ENCODE results near the gene DOCK10. TPM values are rescaled to one million over a fixed set of nuclear protein-coding genes. Genes with fewer than 3 reads are reported as not detected.
A peak's percentile ranks its signal among the peaks of the same experiment; 100 is the strongest.

The DOCK10 gene
- total and polyA plus RNA-seq, 5 donors from 2014 or later: 28.3 to 222 (median 35.1) TPM

DNA sequence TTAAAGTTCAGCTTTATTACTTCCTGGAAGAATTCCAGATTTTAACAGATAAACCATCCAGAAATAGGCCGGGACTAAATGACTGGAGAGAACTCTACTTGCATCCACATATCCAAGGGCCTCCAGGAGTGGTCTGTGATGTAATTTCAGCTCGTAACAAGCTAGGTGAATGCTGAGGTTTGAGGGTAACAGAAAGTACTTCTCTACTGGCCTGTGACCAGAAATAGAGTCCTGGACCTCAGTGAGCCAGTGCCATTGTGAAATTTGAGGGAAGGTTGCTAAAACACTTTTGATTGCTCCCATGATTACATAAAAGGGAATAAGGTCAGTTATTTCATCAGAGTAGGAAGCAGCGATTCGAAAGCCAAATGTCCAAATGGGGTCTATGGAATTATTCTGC, 158.1 kb downstream of the DOCK10 start:
- Mint-ChIP-seq H3K4me3 (no peak overlapping the region), H3K27me3 (no peaks in the 10 kb centered on the region), H3K4me1 (peaks cover 45 to 51% (median 47%) of the 10 kb centered on the region in 4 donors), H3K36me3 (peaks cover 67% of the 10 kb centered on the region), H3K27ac (peak overlapping the region in 1 of 3 donors; percentile 59), H3K9me3 (no peaks in the 10 kb centered on the region)
- Histone ChIP-seq H3K4me1 (ENCODE audit: control insufficient read depth, insufficient read depth, low read length, poor library complexity, severe bottlenecking) (peaks cover 11% of the 10 kb centered on the region), H3K36me3 (ENCODE audit: control insufficient read depth, insufficient read depth, low read length) (peaks cover 84% of the 10 kb centered on the region), H3K27me3 (ENCODE audit: control insufficient read depth, insufficient read depth, low read length) (no peaks in the 10 kb centered on the region), H3K27ac (ENCODE audit: insufficient read depth, low read length, poor library complexity, severe bottlenecking) (no peak overlapping the region), H3K9me3 (ENCODE audit: control insufficient read depth in 2 of 2, low read length in 2 of 2) (no peaks in the 10 kb centered on the region), H3K4me3 (ENCODE audit: low read depth, low read length) (no peak overlapping the region)
- no peak for ATAC-seq (ENCODE audit: low read depth in 2 of 2)
- DNase-seq: no peak

DNA sequence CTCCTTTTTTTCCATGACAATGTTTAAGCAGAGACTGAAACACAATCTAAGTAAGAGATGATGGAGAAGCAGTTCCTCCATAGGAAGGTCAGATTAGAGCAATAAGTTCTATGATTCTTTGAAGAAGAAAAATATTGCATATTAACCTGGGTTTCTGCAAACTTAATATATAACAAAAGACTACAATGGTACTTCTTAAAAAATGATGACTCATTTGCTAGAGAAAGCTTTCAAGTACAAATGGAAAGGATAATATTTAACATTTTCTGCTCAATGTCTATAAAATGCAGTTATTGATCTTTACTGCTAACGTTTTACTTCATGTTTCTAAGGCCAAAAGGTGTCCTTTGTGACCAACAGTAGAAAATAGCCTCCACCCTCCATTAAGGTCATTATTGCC, 158.6 kb downstream of the DOCK10 start:
- no peak overlapping the region for H3K27ac ChIP-seq (ENCODE audit: insufficient read depth, low read length, poor library complexity, severe bottlenecking)
- H3K9me3 ChIP-seq (ENCODE audit: control insufficient read depth in 2 of 2, low read length in 2 of 2): no peaks in the 10 kb centered on the region
- Mint-ChIP-seq H3K36me3 (peaks cover 70% of the 10 kb centered on the region), H3K4me1 (peaks cover 40 to 49% (median 46%) of the 10 kb centered on the region in 4 donors), H3K27ac (peak overlapping the region in 1 of 3 donors; percentile 59), H3K4me3 (no peak overlapping the region), H3K27me3 (no peaks in the 10 kb centered on the region), H3K9me3 (no peaks in the 10 kb centered on the region)
- peaks cover 11% of the 10 kb centered on the region for H3K4me1 ChIP-seq (ENCODE audit: control insufficient read depth, insufficient read depth, low read length, poor library complexity, severe bottlenecking)
- peaks cover 84% of the 10 kb centered on the region for H3K36me3 ChIP-seq (ENCODE audit: control insufficient read depth, insufficient read depth, low read length)
- H3K4me3 ChIP-seq (ENCODE audit: low read depth, low read length): no peak overlapping the region
- H3K27me3 ChIP-seq (ENCODE audit: control insufficient read depth, insufficient read depth, low read length): no peaks in the 10 kb centered on the region
- ATAC-seq (ENCODE audit: low read depth in 2 of 2) (no peak), DNase-seq (no peak)

DNA sequence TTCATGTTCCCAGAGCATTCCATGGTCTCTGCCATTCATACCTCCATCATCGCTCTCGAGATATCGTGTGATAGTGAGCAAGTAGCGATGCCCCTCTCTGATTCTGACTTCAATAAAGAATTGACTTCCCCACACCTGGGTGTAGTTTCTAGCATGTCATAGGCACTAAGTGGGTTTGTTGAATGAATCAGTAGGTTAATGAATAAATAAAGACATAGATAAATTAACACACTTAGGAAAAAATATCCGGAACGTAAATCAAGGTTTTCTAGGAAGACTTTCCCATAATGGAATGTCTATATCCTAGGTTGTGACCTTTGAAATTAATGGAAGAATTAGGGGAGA, 159.1 kb downstream of the DOCK10 start:
- ATAC-seq (ENCODE audit: low read depth in 2 of 2) (no peak), DNase-seq (no peak)
- H3K4me1 ChIP-seq (ENCODE audit: control insufficient read depth, insufficient read depth, low read length, poor library complexity, severe bottlenecking): peaks cover 11% of the 10 kb centered on the region
- H3K9me3 Mint-ChIP-seq: no peaks in the 10 kb centered on the region
- peaks cover 37 to 48% (median 44%) of the 10 kb centered on the region in 4 donors for H3K4me1 Mint-ChIP-seq
- H3K4me3 Mint-ChIP-seq: peak overlapping the region in 1 of 4 donors; percentile 11
- H3K27ac ChIP-seq (ENCODE audit: insufficient read depth, low read length, poor library complexity, severe bottlenecking): no peak overlapping the region
- H3K4me3 ChIP-seq (ENCODE audit: low read depth, low read length): no peak overlapping the region
- peaks cover 70% of the 10 kb centered on the region for H3K36me3 Mint-ChIP-seq
- H3K27ac Mint-ChIP-seq: peak overlapping the region in 2 of 3 donors; percentile 54 to 64
- H3K36me3 ChIP-seq (ENCODE audit: control insufficient read depth, insufficient read depth, low read length): peaks cover 84% of the 10 kb centered on the region
- no peaks in the 10 kb centered on the region for H3K27me3 ChIP-seq (ENCODE audit: control insufficient read depth, insufficient read depth, low read length)
- no peaks in the 10 kb centered on the region for H3K27me3 Mint-ChIP-seq
- H3K9me3 ChIP-seq (ENCODE audit: control insufficient read depth in 2 of 2, low read length in 2 of 2): no peaks in the 10 kb centered on the region

DNA sequence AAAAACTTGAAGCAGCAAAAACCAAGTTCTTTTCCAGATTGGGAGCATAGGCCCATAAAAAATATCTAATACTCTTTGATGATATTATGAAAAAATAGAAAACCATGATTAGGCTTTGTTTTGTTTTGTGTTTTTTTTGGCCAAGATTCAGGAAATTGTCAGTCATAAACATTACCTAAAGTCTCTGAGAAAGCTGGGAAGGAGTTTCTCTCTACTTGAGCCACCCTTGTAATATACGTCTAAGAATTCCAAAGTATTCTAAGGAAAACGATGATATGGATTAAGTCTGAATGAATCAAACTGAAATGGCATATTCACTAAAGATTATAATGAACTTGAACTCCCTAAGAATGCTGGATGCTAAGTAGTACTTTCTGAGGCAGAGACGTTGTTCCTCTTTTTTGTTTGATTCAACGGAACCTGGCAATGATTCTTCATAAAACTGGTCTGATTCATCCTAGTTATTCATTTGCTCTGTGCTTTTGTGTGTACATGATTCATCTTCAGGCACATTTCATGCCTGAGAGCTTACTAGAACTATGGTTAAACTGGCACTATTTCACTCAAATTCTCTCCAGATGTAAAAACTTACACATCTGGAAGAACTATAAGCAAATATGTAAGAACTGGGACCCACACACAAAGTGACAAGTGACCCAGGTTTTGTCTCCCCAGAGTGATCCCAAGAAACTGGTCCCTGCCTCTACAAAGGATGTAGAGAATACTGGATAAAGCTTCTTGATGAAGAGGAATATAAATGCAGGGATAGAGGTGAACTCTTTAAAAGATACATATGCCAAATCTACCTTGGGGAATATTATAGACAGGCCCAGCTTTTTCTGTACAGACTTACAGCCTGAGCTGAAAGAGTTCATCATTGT, 159.7 kb downstream of the DOCK10 start:
- ATAC-seq (ENCODE audit: low read depth in 2 of 2) (peak in 1 of 2 donors; percentile 15), DNase-seq (no peak)
- Histone ChIP-seq H3K4me1 (ENCODE audit: control insufficient read depth, insufficient read depth, low read length, poor library complexity, severe bottlenecking) (peaks cover 11% of the 10 kb centered on the region), H3K27me3 (ENCODE audit: control insufficient read depth, insufficient read depth, low read length) (no peaks in the 10 kb centered on the region), H3K4me3 (ENCODE audit: low read depth, low read length) (no peak overlapping the region), H3K27ac (ENCODE audit: insufficient read depth, low read length, poor library complexity, severe bottlenecking) (peak overlapping the region; percentile 43), H3K9me3 (ENCODE audit: control insufficient read depth in 2 of 2, low read length in 2 of 2) (no peaks in the 10 kb centered on the region), H3K36me3 (ENCODE audit: control insufficient read depth, insufficient read depth, low read length) (peaks cover 87% of the 10 kb centered on the region)
- Mint-ChIP-seq H3K27me3 (no peaks in the 10 kb centered on the region), H3K4me3 (peak overlapping the region in 1 of 4 donors; percentile 11), H3K4me1 (peaks cover 34 to 45% (median 40%) of the 10 kb centered on the region in 4 donors), H3K27ac (peak overlapping the region; percentile 44 to 64 (median 62)), H3K36me3 (peaks cover 73% of the 10 kb centered on the region), H3K9me3 (no peaks in the 10 kb centered on the region)

DNA sequence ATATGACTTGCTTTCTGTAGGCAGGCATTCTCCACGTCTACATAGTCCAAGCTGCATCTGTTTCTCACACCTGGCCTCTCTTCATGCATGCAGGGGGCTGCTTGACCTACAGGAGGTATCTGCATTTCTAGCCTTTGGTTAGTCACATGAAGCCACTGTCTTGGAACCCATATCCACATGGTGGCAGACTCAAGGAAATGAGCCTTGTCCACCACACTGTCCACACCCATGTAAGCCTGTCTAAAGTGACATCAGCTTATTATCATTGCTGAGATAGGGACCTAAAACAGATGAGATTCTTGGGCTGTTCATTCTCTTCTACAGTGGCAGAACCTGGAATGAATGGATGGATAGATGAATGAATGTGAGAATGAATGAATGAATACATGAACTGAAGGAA, 160.4 kb downstream of the DOCK10 start:
- peak in 1 of 3 donors; percentile 18 for DNase-seq
- peaks cover 79% of the 10 kb centered on the region for H3K36me3 Mint-ChIP-seq
- peaks cover 11% of the 10 kb centered on the region for H3K4me1 ChIP-seq (ENCODE audit: control insufficient read depth, insufficient read depth, low read length, poor library complexity, severe bottlenecking)
- H3K27ac Mint-ChIP-seq: peak overlapping the region; percentile 22 to 62 (median 44)
- no peak for ATAC-seq (ENCODE audit: low read depth in 2 of 2)
- H3K9me3 Mint-ChIP-seq: no peaks in the 10 kb centered on the region
- H3K9me3 ChIP-seq (ENCODE audit: control insufficient read depth in 2 of 2, low read length in 2 of 2): no peaks in the 10 kb centered on the region
- H3K4me1 Mint-ChIP-seq: peaks cover 31 to 40% (median 38%) of the 10 kb centered on the region in 4 donors
- peak overlapping the region; percentile 18 for H3K27ac ChIP-seq (ENCODE audit: insufficient read depth, low read length, poor library complexity, severe bottlenecking)
- peak overlapping the region; percentile 32 for H3K4me3 ChIP-seq (ENCODE audit: low read depth, low read length)
- no peaks in the 10 kb centered on the region for H3K27me3 ChIP-seq (ENCODE audit: control insufficient read depth, insufficient read depth, low read length)
- H3K27me3 Mint-ChIP-seq: no peaks in the 10 kb centered on the region
- H3K4me3 Mint-ChIP-seq: no peak overlapping the region
- peaks cover 92% of the 10 kb centered on the region for H3K36me3 ChIP-seq (ENCODE audit: control insufficient read depth, insufficient read depth, low read length)

DNA sequence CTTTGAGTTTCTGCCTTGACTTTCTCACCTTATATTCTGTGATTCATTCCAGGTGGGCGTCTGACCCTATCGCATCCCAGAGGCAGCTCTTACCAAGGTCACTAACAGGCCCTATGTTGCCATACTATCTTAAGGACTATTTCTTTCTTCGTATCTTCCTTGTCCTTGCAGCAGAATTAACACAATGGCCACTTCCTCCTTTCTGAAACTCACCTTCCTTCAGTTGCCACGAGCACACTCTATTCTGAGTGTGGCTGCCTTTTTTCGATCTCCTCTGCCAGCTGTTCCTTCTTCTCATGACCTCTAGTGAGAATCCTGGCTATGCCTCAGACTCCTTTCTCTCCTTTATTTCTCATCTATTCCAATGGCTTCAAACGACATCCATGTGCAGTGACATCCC, 165.7 kb downstream of the DOCK10 start:
- Histone ChIP-seq H3K4me3 (ENCODE audit: low read depth, low read length) (no peak overlapping the region), H3K27me3 (ENCODE audit: control insufficient read depth, insufficient read depth, low read length) (no peaks in the 10 kb centered on the region), H3K36me3 (ENCODE audit: control insufficient read depth, insufficient read depth, low read length) (peaks cover 95% of the 10 kb centered on the region), H3K4me1 (ENCODE audit: control insufficient read depth, insufficient read depth, low read length, poor library complexity, severe bottlenecking) (peaks cover 4% of the 10 kb centered on the region), H3K27ac (ENCODE audit: insufficient read depth, low read length, poor library complexity, severe bottlenecking) (no peak overlapping the region), H3K9me3 (ENCODE audit: control insufficient read depth in 2 of 2, low read length in 2 of 2) (no peaks in the 10 kb centered on the region)
- Mint-ChIP-seq H3K4me1 (peaks cover 8 to 20% (median 14%) of the 10 kb centered on the region in 4 donors), H3K36me3 (peaks cover 81% of the 10 kb centered on the region), H3K27ac (peak overlapping the region; percentile 23 to 72 (median 27)), H3K9me3 (no peaks in the 10 kb centered on the region), H3K27me3 (no peaks in the 10 kb centered on the region), H3K4me3 (no peak overlapping the region)
- DNase-seq (no peak), ATAC-seq (ENCODE audit: low read depth in 2 of 2) (no peak)

DNA sequence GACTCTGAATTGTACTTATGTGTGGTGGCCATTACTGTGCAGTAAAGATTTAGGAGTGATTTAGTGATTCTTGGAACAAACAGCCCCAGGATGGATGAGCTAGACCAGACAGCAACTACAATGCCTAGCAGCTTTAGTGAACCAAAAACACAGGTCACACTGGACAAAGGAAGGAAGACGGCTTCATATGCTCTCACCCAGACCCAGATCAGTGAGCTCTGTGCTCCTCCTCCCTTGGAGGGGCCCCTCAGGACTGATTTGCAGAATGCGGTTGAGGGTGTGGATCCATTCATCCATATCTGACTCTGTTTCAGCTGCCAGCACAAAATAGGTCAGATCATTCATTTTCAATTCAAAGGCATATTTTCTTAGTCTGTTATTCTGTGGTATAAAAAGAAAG, 166.4 kb downstream of the DOCK10 start:
- Histone ChIP-seq H3K27ac (ENCODE audit: insufficient read depth, low read length, poor library complexity, severe bottlenecking) (no peak overlapping the region), H3K27me3 (ENCODE audit: control insufficient read depth, insufficient read depth, low read length) (no peaks in the 10 kb centered on the region), H3K4me1 (ENCODE audit: control insufficient read depth, insufficient read depth, low read length, poor library complexity, severe bottlenecking) (no peaks in the 10 kb centered on the region), H3K4me3 (ENCODE audit: low read depth, low read length) (no peak overlapping the region), H3K9me3 (ENCODE audit: control insufficient read depth in 2 of 2, low read length in 2 of 2) (no peaks in the 10 kb centered on the region), H3K36me3 (ENCODE audit: control insufficient read depth, insufficient read depth, low read length) (peaks cover 95% of the 10 kb centered on the region)
- Mint-ChIP-seq H3K9me3 (no peaks in the 10 kb centered on the region), H3K27ac (peak overlapping the region; percentile 0 to 65 (median 36)), H3K4me1 (peaks cover 1 to 19% (median 12%) of the 10 kb centered on the region in 4 donors), H3K27me3 (no peaks in the 10 kb centered on the region), H3K36me3 (peaks cover 81% of the 10 kb centered on the region), H3K4me3 (no peak overlapping the region)
- ATAC-seq (ENCODE audit: low read depth in 2 of 2): no peak
- no peak for DNase-seq

DNA sequence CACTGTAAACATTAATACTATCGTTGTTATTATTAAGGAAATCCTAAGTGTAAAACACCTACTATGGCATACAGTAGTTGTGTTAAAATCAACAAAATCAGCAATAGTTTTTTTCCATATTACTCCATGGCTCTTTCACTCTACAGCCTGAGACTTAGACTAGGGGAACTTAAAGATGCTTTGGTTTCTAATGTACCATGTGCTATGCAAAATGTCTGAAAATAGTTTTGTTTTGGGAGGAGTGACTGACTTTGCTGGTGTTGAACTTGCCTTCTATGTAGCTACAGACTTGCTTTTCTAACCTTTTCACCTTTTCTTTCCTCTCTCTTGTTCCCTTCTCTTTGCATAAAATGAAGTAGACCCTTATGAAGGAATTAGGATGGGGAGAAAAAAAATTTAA, 167.1 kb downstream of the DOCK10 start:
- DNase-seq (no peak), ATAC-seq (ENCODE audit: low read depth in 2 of 2) (no peak)
- no peaks in the 10 kb centered on the region for H3K27me3 Mint-ChIP-seq
- no peaks in the 10 kb centered on the region for H3K4me1 ChIP-seq (ENCODE audit: control insufficient read depth, insufficient read depth, low read length, poor library complexity, severe bottlenecking)
- peaks cover 1 to 19% (median 8%) of the 10 kb centered on the region in 4 donors for H3K4me1 Mint-ChIP-seq
- no peaks in the 10 kb centered on the region for H3K9me3 ChIP-seq (ENCODE audit: control insufficient read depth in 2 of 2, low read length in 2 of 2)
- no peak overlapping the region for H3K4me3 ChIP-seq (ENCODE audit: low read depth, low read length)
- H3K27ac ChIP-seq (ENCODE audit: insufficient read depth, low read length, poor library complexity, severe bottlenecking): no peak overlapping the region
- H3K27me3 ChIP-seq (ENCODE audit: control insufficient read depth, insufficient read depth, low read length): no peaks in the 10 kb centered on the region
- H3K36me3 Mint-ChIP-seq: peaks cover 80% of the 10 kb centered on the region
- H3K4me3 Mint-ChIP-seq: no peak overlapping the region
- H3K27ac Mint-ChIP-seq: peak overlapping the region in 1 of 3 donors; percentile 36
- H3K9me3 Mint-ChIP-seq: no peaks in the 10 kb centered on the region
- H3K36me3 ChIP-seq (ENCODE audit: control insufficient read depth, insufficient read depth, low read length): peaks cover 94% of the 10 kb centered on the region
